Activated T-cell treated with anti-CD3 and anti-CD28 coated beads for 4 hours (primary cell): ENCODE data around the gene CPNE7.
A peak's percentile ranks its signal among the peaks of the same experiment; 100 is the strongest.
"Not testable (repeated sequence)": the region's sequence is repeated elsewhere in the genome, so short reads cannot be mapped to it uniquely, and the experiment has no call there.

ENCODE experiments used
- DNase-seq: peaks from one replicate; pipeline ENCODE4 v3.0.0-alpha.2; 2020

The CPNE7 gene

DNA sequence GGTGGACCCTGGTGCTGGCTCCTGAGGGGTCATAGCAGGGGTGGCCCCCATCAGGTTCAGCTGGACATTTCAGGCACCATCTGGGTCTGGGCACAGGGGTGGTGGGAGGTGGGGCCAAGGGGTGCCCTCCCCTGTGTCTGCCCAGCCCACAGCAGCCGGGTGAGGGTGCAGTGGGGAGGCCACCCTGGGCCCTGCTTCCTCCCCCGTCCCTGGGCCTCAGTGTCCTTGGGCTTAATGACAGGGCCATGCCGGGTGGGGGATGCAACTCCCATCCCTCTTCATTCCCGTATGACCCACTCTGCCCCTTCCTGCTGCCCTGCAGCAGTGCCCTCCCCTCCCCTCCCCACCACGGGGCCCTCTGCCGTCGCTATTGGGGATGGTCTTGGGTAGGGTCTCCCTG lies 10.7 kb downstream of the CPNE7 start:
- DNase-seq = no peak

DNA sequence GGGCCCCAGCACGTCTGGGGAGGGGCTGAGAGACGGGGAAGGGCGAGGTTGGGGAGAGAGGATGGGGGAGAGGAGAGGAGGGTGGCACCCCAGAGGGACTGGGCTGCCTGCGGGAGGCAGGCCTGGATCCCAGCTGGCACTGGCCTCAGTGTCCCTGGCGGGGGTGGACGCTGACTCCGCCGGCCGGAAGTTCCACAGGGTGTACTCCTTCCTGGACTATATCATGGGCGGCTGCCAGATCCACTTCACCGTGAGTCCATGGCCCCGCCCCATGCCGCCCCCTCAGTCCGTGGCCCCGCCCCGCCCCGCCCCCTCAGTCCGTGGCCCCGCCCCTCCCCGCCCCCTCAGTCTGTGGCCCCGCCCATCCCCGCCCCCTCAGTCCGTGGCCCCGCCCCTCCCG lies 11.3 kb downstream of the CPNE7 start:
- no peak for DNase-seq

DNA sequence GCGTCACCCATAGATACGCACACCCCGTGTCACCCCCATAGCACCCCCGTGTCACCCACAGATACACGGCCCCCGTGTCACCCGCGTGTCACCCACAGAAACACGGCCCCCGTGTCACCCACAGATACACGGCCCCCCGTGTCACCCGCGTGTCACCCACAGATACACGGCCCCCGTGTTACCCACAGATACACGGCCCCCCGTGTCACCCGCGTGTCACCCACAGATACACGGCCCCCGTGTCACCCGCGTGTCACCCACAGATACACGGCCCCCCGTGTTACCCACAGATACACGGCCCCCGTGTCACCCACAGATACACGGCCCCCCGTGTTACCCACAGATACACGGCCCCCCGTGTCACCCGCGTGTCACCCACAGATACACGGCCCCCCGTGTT lies 12.1 kb downstream of the CPNE7 start:
- not testable (repeated sequence) for DNase-seq

DNA sequence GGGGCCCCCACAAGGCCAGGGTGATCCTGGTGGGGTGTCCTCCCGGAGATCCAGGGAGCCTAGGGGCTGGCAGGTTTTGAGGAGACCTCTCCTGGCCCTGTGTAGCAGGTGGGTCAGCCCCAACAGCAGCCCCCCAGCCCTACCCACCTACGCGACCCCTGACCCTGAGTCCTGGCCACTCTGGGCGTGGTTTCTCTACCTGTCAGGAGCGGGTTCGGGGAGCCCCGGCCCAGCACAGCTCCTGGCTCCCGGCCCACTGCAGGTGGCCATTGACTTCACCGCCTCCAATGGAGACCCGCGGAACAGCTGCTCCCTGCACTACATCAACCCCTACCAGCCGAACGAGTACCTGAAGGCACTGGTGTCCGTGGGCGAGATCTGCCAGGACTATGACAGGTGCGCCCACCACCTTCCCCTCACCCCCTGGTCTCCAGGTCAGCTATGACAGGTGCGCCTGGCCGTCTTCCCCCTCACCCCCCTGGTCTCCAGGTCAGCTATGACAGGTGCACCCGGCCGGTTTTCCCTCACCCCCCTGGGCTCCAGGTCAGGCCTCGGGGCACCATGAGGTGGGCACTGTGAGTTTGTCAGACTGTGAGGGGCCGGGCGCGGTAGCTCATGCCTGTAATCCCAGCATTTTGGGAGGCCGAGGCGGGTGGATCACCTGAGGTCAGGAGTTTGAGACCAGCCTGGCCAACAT lies 13.0 kb downstream of the CPNE7 start:
- no peak for DNase-seq

DNA sequence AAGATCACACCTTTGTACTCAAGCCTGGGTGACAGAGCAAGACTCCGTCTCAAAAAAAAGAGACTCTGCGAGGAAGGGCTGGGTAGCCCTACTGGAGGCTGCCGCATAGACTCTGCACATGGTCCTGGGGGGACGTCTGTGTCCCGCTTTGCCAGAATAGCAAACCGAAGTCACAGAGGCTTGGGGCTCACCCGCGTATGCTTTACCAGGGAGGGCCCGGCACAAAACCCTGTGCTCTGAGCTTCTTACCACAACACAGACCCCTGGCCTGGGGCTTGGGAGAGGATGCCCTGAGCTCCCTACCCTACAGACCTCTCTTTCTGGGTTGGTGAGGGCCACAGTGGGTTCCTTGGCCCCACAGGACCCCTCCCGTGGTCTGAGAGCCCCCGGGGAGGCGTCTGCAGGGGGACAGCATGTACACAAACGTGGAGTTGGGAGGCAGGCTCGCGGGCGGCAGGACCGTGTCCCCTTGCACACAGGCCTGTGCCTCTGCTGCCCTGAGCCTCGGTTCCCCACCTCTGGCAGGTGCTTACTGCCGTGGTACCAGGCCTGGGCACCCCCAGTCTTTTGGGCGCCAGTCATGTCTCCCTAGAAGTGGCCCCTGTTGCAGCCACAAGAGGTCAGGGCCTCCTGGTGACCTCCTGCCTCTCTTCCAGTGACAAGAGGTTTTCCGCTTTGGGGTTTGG lies 13.8 kb downstream of the CPNE7 start:
- no peak for DNase-seq

DNA sequence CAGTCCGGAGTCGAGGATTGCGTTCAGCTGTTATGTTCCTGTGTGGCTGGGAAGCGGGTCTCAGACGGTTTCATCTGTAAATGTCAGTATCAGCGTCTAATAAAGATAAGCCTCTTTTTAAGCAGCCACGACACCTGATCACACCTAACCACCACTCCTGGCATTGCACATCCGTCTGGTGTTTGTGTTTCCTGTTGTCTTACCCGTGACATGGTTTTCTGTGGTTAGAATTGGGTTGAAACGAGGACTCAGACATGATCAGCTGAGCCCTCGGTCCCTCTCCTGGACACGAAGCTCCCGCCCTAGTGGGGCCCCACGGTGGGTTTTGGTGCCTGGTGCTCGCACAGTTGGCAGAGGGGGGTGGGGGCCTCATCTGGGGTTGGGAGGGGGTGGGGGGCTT lies 18.3 kb downstream of the CPNE7 start:
- no peak for DNase-seq

DNA sequence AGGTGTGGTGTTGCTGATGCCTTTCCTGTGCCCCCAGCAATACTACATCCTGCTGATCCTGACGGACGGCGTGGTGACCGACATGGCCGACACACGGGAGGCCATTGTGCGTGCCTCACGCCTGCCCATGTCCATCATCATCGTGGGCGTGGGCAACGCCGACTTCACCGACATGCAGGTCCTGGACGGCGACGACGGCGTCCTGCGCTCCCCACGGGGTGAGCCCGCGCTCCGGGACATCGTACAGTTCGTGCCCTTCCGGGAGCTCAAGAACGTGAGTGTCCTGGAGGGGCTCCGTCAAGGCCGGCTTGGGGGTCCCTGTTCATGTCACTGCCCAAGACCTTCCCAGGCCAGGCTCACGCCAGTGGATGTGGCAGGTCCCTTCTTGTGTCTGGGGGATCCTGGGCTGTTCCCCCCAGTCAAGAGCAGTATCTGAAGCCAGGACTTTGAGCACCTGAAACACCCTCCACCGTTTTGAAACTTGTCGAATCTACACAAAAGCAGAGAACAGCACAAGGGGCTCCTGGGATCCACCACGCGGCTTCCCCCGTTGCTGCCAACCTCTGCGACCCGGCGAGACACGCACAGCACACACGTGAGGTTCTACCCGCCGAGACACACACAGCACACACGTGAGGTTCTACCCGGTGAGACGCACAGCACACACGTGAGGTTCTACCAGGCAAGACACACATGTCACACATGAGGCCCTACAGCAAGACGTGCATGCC lies 19.9 kb downstream of the CPNE7 start:
- DNase-seq = no peak

DNA sequence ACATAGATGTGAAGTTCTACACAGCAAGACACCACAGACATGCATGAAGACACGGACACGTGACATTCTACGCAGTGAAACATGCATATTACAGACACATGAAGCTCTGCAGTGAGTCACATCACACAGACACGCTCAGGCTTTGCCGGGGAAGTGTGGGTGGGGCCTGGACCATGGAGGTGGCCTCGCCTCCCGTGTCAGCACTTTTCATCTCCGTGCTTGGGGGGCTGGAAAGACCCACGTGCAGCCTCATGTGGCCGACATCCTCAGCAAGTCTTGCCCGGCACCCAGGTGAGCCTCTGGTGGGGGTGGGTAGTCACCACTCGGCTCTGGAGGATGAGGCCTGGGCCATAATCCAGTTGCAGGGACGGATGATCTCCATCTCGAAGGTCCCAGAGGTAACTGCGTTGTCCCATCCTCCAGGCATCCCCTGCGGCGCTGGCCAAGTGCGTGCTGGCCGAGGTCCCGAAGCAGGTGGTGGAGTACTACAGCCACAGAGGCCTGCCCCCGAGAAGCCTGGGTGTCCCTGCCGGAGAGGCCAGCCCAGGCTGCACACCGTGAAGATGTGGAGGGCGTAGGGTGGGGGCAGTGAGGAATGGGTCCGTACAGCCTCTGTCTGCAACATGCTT lies 20.6 kb downstream of the CPNE7 start:
- DNase-seq = no peak

DNA sequence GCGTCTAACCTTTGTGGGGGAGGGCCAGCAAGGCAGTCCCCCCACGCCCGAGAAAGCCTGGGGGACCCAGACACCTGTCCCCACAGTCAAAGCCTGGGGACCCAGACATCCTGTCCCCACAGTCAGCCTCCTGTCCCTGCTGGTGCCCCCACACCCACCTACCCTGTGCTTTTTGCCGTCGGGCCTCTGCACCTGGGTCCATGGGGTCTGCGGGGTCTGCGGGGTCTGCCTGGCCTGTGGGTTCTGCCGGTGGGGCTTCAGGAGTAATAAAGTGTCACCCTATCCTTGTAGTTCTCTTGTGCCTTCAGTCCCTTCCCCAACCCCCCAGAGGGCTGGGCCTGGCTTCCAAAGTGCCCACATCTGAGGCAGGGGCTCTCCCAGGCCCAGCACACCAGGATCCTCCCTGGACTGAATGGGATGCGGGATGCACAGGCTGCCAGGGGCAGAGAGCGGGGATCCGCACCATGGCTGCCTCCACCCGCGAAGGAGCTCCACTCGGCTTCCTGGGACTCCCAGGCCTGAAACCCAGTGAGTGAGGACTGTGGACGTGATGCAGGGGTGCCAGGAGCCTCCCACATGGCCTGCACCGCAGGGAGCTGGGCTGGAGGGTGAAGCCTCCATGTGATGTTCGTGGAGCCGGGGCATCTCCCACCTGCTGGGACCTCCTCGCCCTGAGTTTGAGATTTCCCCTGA lies 21.5 kb downstream of the CPNE7 start:
- DNase-seq = no peak

DNA sequence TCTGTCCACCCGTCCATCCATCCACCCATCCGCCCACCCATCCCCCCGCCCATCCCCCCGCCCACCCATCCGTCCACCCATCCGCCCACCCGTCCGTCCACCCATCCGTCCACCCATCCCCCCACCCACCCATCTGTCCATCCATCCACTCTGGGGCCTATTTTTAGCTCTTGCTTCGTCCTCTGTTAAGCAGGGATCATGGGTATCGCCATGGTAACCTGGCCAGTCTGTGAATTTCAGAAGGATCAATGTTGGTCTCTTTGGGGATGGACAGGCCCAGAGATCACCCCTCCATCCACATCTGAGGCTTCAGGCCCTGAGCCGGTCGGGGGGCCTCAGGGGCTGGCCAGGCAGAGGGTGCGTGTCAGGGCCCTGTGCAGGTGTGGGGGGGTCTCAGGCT lies 22.6 kb downstream of the CPNE7 start:
- no peak for DNase-seq

DNA sequence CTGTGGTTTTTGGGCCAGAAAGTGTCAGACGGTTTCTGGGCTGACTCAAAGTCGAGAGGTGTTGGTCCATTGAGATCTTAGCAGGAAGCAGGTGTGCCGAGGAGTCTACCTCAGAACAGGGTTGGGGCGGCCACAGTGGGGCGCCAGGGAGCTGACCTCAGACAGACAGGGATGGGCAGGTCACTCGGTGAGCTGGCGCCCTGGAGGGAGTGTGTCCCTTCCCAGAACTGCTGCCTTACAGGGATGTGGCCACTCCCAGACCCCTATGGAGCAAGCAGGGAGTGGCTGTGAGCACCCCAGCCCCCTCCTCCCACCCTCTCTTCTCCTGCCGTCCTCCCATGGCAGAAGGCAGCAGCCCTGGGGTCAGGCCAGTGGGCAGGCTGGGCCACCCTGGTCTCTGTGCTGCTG lies 23.9 kb downstream of the CPNE7 start:
- no peak for DNase-seq

DNA sequence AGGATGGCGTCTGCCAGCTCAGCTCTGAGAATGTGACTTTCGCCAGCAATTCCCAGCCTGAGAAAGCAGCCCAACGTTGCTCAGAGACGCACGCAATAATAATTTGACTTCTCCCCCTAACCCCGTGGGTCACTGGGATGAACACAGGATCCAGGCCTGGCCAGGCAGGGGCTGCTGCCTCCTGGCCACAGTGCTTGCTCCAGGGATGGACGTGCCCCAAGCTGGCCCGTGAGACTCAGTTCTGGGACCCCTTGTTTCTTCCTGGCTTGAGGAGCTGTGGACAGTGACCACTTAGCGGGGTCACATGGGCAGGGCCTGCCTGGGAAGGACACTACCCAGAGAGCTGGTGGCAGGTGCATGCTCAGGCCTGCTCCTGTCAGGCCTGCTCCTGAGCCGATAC lies 24.3 kb downstream of the CPNE7 start:
- no peak for DNase-seq

DNA sequence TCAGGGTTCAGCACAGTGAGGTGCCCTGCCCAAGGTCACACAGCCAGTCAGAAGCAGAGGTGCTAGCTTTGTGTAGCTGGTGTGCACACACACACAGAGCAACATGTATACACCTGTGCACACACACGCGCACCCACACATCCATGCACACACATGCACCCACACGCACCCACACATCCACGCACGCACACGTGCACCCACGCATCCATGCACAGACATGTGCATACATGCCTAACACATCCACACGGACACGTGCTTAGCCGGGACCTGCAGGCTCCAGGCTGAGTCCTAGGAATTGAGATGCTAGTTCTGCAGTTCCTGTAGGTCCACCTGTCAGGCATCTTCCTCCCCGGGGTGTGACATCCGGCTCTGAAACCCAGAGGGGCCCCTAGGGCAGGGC lies 24.9 kb downstream of the CPNE7 start:
- no peak for DNase-seq

DNA sequence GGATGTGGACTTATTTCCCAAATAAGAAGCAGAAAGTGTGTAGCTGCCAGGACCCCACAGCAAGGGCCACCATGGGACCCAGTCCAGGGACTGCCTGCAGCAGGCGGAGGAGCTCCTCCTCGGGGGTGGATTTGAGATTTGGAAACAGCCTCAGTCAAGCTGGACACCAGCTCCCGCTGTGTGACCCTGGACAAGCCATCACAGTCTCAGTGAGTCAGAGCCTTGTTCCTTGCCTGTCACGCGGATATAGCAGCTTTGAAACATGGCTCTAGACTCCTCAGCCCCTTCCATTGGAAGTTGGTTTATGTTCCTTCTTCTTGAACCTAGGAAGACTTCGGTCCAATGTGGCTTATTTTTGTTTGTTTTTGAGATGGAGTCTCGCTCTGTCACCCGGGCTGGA lies 25.4 kb downstream of the CPNE7 start:
- no peak for DNase-seq

DNA sequence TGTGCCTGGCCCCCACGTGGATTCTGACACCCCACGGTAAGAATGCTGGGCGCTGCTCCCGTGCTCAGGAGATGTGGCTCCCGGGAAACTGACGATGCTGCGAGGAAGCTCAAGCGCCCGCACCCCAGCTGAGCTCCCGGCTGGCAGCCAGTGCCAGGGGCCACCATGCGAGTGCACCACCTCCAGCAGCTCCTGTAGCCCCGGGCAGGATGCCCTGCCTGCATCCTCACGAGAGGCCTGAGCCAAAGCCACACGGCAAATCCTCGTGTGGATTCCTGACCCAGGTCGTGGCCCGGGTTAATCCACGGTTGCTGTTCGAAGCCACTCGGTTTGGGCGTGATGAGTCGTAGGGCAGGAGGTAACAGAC lies 26.3 kb downstream of the CPNE7 start:
- no peak for DNase-seq

DNA sequence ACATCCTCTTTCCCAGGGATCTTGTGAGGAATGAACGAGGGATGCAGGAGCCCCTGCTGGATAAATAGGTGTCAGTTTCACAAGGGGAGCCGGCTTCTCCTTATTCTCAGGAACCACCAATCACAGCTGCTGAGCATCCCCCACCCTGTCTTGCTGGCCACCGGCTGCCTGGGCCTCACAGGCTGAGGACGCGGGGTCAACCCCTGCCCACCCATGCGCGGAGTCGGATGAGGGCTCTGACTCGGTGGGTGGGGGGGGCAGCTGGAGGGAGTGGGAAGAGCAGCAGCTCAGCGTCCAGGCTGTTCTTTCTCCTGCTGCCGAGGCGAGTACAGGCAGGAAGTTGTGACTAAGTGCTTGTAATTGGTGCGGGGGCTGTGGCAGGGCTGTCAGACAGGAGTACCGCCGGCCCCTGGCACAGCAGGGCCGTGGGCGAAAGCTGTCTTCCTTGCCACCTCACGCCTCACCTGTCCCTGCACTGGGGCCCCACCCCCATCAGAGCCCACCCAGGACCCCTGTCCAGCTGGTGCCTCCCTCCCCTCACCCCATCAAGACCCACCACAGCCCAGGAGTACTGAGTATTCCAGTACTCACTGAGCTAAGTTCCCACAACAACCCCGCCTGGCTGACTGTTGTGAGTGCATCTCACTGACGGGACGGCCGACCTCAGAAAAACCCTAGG lies 26.9 kb downstream of the CPNE7 start:
- DNase-seq = peak; percentile 65

DNA sequence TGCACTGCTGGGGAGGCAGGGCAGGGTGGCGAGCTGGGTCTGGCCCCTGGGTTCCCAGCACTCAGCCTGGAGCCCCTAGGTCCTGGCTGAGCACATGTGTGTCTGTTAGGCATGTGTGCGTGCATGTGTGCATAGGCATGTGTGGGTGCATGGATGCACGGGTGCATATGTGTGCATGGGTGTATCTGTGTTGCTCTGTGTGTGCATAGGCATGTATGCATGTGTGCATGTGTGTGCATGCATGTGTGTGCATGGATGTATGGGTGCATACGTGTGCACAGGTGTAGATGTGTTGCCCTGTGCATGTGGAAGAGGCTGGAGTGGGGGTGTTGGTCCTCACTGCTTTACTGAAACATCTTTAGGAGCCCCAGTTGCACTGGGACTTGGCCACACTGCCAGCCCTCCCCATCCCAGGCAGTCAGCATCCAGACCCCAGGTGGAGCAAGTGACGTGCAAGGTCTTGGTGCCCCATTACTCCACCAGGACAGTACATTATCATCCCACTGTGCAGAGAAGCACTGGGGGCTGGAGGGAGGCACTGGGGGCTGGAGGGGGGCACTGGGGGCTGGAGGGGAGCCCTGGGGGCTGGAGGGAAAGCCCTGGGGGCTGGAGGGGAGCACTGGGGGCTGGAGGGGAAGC lies 27.5 kb downstream of the CPNE7 start:
- DNase-seq = no peak

DNA sequence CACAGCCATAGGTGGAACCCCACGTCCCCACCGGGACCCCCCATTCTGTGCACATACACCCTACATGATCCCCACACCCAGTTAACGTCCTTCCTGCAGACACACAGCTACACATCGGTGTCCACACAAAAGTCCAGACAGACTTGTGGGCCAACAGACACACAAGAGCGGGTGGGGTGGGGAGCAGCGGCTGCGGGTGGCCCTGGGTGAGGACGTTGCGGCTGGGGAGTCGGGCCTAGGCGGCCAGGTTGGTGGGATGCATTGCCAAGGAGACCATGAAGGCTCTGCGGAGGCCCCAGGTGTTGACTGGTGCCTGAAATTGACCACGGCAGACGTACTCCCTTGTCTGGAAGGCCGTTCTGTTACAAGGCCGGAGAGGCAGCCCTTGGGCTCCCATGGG lies 29.2 kb downstream of the CPNE7 start:
- DNase-seq = no peak

DNA sequence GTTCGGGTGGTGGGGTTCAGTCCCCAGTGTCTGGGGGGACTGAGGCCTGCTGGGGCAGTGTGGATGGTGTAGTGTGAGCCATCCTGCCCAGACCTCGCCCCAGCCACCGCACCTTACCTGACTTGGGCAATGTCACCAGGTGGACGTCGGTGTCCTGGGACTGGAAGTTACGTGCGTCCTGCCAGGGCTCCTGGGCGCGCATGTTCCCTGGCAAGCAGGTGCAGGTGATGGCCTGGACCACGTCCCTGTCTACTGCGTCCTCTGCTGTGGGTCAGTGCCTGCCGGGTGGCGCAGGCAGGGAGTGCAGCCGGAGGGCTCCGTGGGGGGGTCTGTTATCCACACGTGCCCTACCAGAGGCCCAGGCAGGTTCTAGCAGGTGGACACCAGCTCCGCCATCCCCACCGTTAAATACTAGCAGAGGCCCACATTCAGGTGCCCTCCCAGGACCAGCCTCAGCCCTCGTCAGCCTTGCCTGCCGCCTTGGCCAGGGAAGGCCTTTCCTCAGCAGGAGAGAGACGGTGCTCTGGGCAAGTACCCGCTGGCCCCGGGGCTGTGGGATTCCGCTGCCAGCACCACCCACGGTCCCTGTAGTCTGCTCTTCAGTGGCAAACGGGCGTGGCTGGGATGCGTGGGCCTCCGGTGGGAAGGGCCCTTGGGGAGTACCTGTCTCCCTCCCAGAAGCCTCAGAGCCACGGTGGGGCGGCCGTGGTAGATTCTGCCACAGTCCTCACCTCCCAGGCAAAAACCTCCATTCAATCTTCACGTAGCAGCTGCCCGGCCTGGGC lies 29.8 kb downstream of the CPNE7 start:
- DNase-seq = no peak

DNA sequence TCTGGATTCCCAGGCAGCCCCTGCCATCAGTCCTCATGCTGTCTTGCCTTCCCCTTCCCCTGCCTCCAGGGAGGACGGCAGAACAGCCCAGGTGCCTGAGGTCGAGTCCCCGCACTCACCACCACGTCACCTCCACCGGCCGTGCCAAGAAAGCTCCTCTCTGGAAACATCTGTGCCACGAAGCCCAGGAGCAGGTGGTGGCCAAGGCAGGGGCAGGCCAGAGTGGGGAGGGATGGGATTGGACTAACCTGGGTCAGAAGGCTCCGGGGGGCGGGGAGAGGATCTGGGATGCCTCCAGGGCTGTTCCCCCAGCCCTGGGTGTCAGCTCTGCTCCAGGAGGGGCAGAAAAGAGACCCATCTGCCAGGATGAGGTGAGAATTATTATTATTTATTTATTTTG lies 30.4 kb downstream of the CPNE7 start:
- DNase-seq = no peak

DNA sequence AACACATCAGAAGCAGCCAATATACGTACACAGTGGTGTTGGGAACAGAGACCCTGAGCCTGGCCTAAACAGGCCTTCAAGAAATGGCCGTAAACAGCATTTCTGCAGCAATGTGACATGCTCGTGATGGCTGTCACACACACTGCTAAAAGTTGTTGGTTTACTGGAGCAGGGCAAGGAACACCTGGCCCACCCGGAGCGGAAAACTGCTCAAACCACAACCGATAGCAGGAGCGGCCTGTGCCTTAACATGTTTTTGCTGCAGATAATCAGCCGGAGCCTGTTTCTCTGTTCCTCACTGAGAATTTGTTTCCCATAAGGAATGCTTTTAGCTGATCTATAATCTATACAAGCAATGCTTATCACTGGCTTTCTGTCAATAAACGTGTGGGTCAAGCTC lies 31.9 kb downstream of the CPNE7 start:
- DNase-seq = no peak
